Inferior parietal cortex (tissue), 1 donor: Measurements from ENCODE around the gene ARHGAP45.

Experiments
- DNase-seq: peaks from one replicate; pipeline ENCODE4 v3.0.0-alpha.2; 2016; ENCODE audit errors: extremely low spot score

Gene ARHGAP45

DNA sequence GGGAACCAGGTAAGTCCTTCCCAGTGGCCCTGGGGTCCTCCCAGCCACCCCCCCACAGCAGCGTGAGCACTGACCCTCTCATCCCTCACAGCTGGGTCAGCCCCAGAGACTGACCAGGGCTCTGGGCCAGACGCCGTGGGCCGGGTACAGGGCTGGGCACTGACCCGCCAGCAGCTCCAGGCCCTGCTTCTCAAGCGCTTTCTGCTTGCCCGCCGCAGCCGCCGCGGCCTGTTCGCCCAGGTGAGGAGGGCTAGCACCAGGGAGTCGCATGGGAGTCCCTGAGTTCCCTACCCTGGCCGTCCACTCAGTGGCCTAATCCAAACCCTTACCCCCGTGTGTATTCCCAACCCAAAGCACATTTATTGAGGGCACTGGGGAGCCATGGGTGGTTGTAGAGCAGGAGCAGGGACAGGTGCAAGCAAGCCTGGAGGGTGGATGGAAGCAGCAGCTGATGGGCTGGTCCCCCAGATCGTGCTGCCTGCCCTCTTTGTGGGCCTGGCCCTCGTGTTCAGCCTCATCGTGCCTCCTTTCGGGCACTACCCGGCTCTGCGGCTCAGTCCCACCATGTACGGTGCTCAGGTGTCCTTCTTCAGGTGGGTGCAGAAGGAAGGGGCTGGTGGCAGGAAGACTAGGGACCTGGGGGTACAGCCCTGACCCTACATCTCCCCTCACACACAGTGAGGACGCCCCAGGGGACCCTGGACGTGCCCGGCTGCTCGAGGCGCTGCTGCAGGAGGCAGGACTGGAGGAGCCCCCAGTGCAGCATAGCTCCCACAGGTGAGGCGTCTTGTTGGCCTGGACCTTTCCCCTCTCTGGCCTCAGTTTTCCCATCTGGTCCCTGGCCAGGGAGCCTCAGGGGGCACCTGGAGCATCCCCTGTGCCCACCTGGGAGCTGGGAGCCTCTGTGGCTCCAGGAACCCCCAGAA is 12.6 kb upstream of the ARHGAP45 start:
- no peak for DNase-seq

DNA sequence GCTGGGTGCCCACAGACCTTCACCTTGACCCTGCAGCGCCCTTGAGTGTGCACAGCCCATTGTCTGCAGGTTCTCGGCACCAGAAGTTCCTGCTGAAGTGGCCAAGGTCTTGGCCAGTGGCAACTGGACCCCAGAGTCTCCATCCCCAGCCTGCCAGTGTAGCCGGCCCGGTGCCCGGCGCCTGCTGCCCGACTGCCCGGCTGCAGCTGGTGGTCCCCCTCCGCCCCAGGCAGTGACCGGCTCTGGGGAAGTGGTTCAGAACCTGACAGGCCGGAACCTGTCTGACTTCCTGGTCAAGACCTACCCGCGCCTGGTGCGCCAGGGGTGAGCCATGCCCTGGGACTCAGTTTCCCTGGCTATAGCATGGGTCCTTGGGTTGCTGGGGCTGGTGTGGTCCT is 11.9 kb upstream of the ARHGAP45 start:
- DNase-seq: no peak

DNA sequence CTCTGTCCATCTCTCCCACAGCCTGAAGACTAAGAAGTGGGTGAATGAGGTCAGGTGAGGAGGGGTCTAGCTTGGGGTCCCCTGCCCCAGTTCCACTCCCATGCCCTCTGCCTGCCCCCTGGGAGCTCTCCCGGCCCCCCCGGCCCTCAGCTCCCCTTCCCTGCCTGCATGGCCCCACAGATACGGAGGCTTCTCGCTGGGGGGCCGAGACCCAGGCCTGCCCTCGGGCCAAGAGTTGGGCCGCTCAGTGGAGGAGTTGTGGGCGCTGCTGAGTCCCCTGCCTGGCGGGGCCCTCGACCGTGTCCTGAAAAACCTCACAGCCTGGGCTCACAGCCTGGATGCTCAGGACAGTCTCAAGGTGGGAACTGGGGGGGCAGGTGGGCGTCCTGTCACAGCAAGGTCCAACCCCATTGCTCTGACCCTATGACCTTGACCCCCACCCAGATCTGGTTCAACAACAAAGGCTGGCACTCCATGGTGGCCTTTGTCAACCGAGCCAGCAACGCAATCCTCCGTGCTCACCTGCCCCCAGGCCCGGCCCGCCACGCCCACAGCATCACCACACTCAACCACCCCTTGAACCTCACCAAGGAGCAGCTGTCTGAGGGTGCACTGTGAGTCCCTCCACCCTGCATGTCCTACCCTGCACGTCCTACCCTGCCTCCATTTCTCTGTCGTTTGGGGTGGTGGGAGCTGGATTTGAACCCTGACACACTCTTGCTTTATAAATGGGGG is 10.9 kb upstream of the ARHGAP45 start:
- no peak for DNase-seq

DNA sequence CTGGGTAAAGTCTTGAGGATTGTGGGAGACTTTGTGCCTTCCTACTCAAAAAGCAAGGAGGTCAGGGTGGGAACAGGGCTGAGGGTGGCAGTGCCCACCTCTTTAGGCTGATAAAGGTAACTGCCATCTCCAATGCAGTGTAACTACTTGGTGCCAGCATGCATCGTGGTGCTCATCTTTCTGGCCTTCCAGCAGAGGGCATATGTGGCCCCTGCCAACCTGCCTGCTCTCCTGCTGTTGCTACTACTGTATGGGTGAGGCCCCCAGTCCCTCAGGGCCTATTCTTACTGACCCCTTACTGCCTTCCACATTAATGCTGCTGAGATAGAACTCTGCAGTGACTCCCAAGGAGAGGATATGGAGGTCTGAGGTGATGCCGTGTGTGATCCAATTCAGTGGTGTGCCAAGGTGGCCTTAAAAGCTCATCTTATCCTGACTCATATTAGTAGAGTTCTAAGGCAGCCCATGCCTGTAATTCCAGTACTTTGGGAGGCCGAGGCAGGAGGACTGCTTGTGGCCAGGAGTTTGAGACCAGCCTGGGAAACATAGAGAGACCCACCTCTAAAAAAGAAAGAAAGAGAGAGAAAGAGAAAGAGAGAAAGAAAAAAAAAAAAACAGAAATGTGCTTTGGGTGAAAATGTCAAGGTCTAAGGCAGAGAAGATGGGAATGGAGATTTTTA is 9.7 kb upstream of the ARHGAP45 start:
- DNase-seq: no peak

DNA sequence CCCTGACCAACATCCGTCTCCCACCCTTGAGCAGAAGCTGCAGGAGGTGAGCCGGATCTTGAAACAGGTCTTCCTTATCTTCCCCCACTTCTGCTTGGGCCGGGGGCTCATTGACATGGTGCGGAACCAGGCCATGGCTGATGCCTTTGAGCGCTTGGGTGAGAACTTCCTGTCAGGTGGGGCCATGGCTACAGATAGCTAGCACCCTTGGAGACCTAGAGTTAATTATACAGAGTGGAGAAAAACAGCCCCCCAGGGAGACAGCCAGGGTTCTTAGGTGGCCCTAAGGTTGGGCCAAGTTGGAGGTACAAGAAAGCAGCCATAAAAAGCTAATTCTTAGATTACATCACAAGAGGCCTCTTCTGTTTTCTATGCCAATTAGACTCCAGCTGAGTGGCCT is 8.9 kb upstream of the ARHGAP45 start:
- no peak for DNase-seq

DNA sequence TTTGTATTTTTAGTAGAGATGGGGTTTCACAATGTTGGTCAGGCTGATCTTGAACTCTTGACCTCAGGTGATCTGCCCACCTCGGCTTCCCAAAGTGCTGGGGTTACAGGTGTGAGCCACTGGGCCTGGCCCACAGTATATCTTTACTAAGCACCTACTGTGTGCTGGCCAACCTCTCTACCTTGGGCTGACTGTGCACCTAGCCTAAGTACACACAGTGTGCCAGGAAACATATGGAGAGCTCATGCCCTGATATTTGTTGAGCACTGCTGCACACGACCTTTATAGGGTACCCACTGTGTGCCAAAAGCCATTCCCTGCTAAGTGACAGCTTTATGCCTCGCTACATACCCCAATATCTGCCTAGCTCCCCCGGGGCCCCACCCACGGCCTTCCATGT is 6.3 kb upstream of the ARHGAP45 start:
- no peak for DNase-seq

DNA sequence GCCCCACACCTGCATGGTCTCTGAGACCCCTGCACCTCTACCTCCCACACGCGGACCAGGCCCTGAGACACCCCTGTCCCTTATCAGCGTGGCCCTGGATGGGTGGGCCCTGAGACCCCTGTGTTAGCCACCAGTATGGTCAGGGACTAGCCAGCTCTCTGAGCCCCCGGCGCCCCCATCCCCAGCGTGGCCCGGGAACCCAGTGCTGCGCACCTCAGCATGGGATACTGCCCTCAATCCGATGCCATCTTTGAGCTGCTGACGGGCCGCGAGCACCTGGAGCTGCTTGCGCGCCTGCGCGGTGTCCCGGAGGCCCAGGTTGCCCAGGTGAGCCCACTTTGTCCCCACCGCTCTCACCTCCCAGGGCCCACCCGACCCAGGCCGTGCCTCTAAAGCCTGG is 5.0 kb upstream of the ARHGAP45 start:
- no peak for DNase-seq

DNA sequence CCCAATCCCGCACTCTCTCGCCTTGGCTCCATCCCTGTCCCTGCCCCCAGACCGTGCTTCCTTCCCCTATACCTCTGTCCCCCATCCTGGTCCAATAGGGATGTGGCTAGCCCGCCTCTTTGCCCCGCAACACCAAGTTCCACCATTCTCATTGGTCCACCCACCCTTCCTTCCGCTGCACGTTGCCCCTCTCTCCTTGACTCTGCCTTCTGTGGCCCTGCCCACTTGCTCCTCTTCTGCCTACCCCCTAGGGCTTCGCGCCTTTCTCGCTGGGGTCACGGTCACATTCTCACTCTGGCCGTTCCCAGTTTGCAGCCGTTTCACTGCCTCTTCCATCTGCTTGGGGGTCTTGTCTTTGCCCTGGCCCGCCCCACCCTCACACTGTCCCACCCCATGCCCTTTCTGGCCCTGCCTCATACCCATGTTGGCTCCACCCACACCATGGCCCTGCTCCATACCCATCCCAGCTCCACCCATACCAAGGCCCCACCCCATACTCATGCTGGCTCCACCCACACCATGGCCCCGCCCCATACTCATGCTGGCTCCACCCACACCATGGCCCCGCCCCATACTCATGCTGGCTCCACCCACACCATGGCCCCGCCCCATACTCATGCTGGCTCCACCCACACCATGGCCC is 4.5 kb upstream of the ARHGAP45 start:
- no peak for DNase-seq

DNA sequence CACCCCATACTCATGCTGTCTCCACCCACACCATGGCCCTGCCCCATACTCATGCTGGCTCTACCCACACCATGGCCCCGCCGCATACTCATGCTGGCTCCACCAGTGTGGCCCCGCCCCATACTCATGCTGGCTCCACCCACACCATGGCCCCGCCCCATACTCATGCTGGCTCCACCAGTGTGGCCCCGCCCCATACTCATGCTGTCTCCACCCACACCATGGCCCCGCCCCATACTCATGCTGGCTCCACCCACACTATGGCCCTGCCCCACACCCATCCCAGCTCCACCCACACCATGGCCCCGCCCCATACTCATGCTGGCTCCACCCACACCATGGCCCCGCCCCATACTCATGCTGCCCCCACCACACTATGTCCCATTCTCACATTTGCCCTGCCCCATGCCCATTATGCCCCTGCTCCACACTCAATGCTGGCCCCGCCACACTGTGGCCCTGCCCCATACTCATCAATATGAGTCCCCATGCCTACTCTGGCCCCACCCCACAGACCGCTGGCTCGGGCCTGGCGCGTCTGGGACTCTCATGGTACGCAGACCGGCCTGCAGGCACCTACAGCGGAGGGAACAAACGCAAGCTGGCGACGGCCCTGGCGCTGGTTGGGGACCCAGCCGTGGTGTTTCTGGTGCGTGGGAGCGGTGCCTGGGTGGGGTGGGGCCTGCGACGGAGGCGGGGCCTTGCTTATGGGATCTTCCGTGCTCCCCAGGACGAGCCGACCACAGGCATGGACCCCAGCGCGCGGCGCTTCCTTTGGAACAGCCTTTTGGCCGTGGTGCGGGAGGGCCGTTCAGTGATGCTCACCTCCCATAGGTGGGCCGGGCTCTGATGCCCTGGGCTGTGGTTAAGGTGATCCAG is 3.7 kb upstream of the ARHGAP45 start:
- DNase-seq: no peak

DNA sequence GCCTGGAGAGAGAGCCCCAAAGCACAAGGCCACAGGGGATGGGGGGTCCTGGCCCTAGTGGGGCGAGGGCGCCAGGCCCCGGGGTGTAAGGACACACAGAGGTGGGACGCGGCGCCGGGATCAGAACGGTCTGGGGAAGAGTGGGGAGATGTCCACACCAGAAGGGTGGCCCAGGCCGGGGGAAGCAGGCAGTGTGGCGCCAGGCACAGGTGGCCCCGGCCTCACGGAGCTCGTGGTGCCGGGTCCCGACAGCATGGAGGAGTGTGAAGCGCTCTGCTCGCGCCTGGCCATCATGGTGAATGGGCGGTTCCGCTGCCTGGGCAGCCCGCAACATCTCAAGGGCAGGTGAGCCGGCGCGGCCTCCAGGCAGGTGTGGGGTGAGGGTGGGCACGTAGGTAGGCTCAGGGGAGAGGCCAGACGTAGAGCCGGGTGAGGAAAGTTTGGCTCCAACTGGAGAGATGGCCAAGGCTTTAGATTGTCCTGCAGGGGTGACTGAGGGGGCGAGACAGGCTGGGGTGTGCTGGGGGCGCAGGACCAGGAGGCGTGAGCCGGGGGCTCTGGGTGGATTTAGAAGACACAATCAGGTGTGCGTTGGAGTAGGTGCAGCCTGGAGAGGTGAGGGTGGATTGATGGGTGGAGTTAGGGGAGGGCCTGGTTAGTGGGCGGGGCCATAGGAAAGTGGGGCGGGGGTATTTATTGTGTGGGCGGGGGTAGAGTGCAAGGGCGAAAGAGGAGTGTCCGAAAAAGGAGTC is 2.9 kb upstream of the ARHGAP45 start:
- no peak for DNase-seq

DNA sequence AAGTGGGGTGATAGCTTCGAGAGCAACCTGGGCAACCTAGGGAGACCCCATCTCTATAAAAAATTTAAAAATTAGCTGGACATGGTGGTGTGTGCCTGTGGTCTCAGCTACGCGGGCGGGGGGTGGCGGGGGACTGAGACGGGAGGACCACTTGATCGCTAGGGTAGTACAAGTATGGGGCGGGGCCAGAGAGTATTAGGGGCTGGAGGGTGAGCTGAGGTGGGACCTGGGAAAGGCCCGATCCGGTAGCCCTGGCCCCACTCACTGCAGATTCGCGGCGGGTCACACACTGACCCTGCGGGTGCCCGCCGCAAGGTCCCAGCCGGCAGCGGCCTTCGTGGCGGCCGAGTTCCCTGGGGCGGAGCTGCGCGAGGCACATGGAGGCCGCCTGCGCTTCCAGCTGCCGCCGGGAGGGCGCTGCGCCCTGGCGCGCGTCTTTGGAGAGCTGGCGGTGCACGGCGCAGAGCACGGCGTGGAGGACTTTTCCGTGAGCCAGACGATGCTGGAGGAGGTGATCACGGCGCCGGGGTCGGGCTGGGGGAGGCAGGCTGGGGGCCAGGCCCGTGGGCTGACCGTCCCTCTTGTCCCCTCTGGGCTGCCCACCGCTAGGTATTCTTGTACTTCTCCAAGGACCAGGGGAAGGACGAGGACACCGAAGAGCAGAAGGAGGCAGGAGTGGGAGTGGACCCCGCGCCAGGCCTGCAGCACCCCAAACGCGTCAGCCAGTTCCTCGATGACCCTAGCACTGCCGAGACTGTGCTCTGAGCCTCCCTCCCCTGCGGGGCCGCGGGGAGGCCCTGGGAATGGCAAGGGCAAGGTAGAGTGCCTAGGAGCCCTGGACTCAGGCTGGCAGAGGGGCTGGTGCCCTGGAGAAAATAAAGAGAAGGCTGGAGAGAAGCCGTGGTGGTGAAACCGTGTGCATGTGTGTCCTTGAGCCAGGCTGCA is 2.0 kb upstream of the ARHGAP45 start:
- no peak for DNase-seq

DNA sequence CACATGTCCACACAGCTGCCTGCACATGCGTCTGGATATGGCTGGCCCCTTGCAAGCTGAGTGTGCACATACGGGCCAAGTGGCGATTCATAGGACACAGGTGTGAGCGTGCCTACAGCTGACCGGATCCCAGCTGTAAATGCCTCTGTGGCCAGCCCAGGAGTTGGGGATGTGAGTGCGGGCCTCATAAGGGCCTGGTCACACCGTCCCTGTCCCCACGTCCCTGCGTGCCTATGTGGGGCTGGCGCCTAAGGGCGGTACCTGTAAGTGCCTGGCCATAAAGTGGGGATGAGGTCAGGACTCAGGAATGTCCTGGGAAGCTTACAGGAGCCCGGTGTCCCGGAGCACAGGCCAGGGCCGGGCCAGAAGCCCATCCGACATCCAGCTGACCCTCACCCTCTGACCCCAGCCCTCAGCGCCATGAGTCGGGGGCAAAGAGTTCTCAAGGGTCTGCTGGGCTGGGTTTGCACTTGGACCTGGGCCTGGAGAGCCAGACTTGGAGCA is 1.3 kb upstream of the ARHGAP45 start:
- DNase-seq: no peak

DNA sequence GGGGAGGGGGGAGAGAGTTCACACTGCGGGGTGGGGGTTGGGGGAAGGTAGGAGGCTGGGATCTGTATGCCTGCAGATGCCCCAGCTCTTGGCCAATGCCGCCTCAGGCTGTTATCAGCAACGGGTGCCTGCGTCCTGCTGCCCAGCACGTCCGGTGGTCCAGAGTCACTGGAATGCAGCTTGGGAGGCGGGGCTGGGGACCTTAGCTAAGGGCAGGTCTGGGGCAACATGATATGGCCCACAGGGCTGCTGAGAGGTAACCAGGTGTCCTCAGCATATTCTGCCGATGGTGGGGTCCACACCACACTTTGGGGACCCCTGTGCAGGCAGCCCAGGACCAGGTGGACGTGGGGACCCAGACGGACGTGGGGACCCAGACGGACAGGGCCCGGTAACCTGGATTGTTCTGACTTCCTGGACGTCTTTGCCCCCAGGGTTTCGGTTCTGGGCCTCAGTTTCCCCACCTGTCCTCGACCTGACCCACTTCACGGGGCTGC is 668 bp upstream of the ARHGAP45 start:
- DNase-seq: no peak

DNA sequence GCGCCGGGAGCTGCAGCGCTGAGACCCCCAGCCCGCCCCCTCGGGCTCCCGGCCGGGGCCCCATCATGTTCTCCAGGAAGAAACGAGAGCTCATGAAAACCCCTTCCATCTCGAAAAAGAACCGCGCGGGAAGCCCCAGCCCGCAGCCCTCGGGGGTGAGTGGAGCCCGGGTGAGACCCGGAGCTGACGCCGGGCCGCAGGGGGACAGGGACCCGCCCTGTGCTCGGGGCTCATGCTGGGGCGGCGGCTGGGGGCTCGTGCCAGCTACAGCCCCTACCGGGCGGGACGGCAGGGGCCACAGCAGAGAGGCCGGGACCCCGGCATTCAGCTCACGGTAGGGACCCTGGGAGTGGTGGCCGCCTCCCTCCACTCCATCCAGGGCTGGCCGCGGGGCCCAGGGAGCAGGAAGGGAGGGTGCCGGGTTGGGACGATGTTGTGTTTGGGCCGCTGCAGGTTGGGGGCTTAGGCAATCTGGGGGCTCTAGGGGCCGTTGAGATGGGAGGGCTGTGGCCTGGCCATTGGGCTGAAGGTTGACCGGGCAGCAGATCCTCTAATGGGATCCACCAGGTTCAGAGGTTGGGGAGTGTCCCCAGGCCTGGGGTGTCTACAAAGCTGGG is 482 bp downstream of the ARHGAP45 start:
- no peak for DNase-seq

DNA sequence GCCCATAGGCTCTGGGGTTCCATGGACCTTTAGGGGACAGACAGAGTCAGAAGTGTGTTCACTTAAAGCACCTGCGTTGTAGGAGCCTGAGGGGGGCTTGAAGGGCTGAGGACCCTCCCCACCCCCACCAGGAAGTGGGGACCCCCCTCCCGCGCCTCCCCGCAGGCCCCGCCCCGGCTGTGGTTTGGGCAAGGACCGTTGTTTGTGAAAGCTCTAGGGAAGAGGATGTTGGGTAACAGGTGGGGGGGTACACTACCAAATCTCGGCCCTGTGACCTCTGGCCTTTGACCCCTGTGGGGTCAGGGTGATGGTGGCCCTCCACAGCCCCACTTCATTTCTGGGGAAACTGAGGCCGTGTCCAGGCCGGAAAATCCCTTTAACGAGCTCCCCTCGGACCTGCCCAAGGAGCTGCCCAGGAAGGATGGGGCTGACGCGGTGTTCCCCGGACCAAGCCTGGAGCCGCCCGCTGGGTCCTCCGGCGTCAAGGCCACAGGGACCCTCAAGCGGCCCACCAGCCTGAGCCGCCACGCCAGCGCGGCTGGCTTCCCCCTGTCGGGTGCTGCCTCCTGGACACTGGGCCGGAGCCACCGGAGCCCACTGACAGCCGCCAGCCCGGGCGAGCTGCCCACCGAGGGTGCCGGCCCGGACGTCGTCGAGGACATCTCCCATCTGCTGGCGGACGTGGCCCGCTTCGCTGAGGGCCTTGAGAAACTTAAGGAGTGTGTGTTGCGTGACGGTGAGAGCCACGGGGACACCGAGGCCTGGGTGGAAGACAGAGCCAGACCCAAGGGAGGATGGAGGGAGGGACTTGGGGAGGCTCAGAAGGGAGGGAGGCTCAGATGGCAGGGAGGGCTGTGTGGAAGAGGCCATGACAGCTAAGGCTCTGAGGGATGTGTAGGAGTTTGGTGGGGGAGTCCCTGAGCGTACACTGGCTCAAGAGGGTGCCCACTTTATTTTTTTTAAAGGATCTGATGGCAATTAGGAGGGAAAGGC is 1.3 kb downstream of the ARHGAP45 start:
- DNase-seq: no peak

DNA sequence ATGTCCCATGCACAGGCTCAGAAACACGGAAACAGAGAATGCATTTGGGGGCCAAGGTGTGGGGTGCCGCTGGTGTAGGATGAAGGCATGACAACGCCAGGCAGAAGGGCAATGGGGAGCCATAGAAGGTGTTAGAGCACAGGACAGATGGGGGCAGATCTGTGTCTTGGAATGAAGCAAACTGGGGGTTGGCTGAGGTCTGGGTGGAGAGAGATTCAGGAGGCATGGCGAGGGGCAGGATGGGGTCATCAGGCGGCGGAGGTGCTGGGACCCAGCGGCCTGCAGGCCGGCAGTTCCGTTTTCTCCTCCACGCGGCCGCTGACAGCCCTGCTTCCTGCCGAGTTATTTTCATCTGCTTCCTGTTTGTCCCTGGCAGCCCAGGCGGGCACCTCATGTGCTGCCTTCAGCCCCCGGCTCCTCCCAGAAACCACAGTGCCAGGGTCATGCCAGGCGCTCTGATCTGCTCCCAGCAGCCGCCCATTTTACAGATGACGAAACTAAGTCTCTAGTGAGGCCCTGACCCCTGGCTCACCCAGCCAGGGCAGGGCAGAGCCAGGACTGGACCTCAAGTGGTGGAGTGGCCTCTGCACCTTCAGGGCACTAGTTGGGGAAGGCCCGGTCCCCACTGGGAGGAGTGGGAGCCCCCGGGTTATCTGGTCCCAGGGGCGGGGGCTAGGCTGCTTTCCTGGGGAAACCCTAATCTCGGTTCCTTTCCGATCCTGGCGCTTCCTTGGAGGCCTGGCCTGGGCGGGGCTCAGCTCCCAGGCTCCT is 2.2 kb downstream of the ARHGAP45 start:
- DNase-seq: no peak
